Activated CD8-positive, alpha-beta memory T cell treated with anti-CD3 and anti-CD28 coated beads, Interleukin-2, amount 10 ng/mL, durations not matched to agents 7 days and 5 days (primary cell): ENCODE data around the gene TSPAN15. TPM values are rescaled to one million over a fixed set of nuclear protein-coding genes. Genes with fewer than 3 reads are reported as not detected.
"Not testable (repeated sequence)": the region's sequence is repeated elsewhere in the genome, so short reads cannot be mapped to it uniquely, and the experiment has no call there.

Experiments used
- ATAC-seq: fragments of 150-1000 bp; cut with Tn5 transposase; one replicate; pipeline ENCODE4 v1.10.0; 2021; ENCODE audit warnings: moderate library complexity
- CTCF ChIA-PET: fragments of 350-600 bp; sonication (Branson Sonifier 250); formaldehyde crosslinking; loops from one replicate; lab custom pipeline; 2021; ENCODE audit warnings: antibody characterized with exemption; lab: Charles Lee
- DNase-seq: peaks from one replicate; pipeline ENCODE4 v3.0.0-alpha.2; 2020
- H3K27ac Mint-ChIP-seq: one replicate; pipeline ENCODE4 v1.8.0; 2021; ENCODE audit warnings: mild to moderate bottlenecking, mixed read lengths
- H3K27me3 Mint-ChIP-seq: one replicate; pipeline ENCODE4 v1.8.0; 2021; ENCODE audit warnings: mixed read lengths
- H3K36me3 Mint-ChIP-seq: one replicate; pipeline ENCODE4 v1.8.0; 2021; ENCODE audit warnings: mild to moderate bottlenecking, mixed read lengths
- H3K4me1 Mint-ChIP-seq: one replicate; pipeline ENCODE4 v1.8.0; 2021; ENCODE audit warnings: mixed read lengths
- H3K4me3 Mint-ChIP-seq: one replicate; pipeline ENCODE4 v1.8.0; 2021; ENCODE audit warnings: mild to moderate bottlenecking, moderate library complexity, mixed read lengths
- H3K9me3 Mint-ChIP-seq: one replicate; pipeline ENCODE4 v1.8.0; 2022; ENCODE audit warnings: low read depth, mixed read lengths
- total RNA-seq, 2 experiments: library from RNA; stranded (reverse); gene quantifications; one replicate each; pipeline ENCODE4 v1.2.3, GENCODE V29; 2021

TSPAN15 gene
- total RNA-seq, 2 experiments from 2014 or later, result 2.5 to 4.2 TPM

- DNase-seq, result no peak
- no peaks in the 10 kb centered on the region for H3K36me3 Mint-ChIP-seq
- no peaks in the 10 kb centered on the region for H3K9me3 Mint-ChIP-seq
- no peak overlapping the region for H3K27ac Mint-ChIP-seq
- peaks cover 3% of the 10 kb centered on the region for H3K27me3 Mint-ChIP-seq
- no peak overlapping the region for H3K4me3 Mint-ChIP-seq
- ATAC-seq, result no peak
- H3K4me1 Mint-ChIP-seq, result no peaks in the 10 kb centered on the region
- CTCF ChIA-PET, result interaction anchor here (1.0 kb wide), 1 partner anchor 36 kb away, joined by 3 read pairs; no protein-coding TSS in a partner anchor
Measured at GRCh38 chr10:69479240-69480067, 28.2 kb downstream of the TSPAN15 start.

- peaks cover 3% of the 10 kb centered on the region for H3K27me3 Mint-ChIP-seq
- CTCF ChIA-PET, result no interaction called here
- H3K4me1 Mint-ChIP-seq, result no peaks in the 10 kb centered on the region
- no peaks in the 10 kb centered on the region for H3K36me3 Mint-ChIP-seq
- no peak overlapping the region for H3K4me3 Mint-ChIP-seq
- ATAC-seq (no peak), DNase-seq (no peak)
- H3K27ac Mint-ChIP-seq, result no peak overlapping the region
- H3K9me3 Mint-ChIP-seq, result no peaks in the 10 kb centered on the region
Measured at GRCh38 chr10:69480068-69480412, 28.8 kb downstream of the TSPAN15 start.

GRCh38 chr10:69481305-69481704, 30.0 kb downstream of the TSPAN15 start:
- Mint-ChIP-seq H3K27ac (no peak overlapping the region), H3K4me1 (no peaks in the 10 kb centered on the region), H3K36me3 (no peaks in the 10 kb centered on the region), H3K9me3 (no peaks in the 10 kb centered on the region), H3K4me3 (no peak overlapping the region), H3K27me3 (no peaks in the 10 kb centered on the region)
- ATAC-seq (no peak), DNase-seq (no peak)
- CTCF ChIA-PET, result interaction anchor here (1.1 kb wide), 1 partner anchor 10 kb away, joined by 4 read pairs; no protein-coding TSS in a partner anchor

GRCh38 chr10:69481811-69482524, 30.7 kb downstream of the TSPAN15 start:
- Mint-ChIP-seq H3K27me3 (no peaks in the 10 kb centered on the region), H3K9me3 (no peaks in the 10 kb centered on the region), H3K4me1 (no peaks in the 10 kb centered on the region), H3K27ac (no peak overlapping the region), H3K36me3 (no peaks in the 10 kb centered on the region), H3K4me3 (no peak overlapping the region)
- CTCF ChIA-PET, result interaction anchor here (1.1 kb wide), 1 partner anchor 9 kb away, joined by 4 read pairs; no protein-coding TSS in a partner anchor
- no peak for ATAC-seq
- DNase-seq, result no peak

GRCh38 chr10:69483963-69484362, 32.7 kb downstream of the TSPAN15 start:
- Mint-ChIP-seq H3K27me3 (peaks cover 4% of the 10 kb centered on the region), H3K9me3 (peaks cover 5% of the 10 kb centered on the region), H3K4me3 (no peak overlapping the region), H3K4me1 (no peaks in the 10 kb centered on the region), H3K36me3 (peaks cover 3% of the 10 kb centered on the region), H3K27ac (no peak overlapping the region)
- CTCF ChIA-PET, result interaction anchor here (1.3 to 1.5 kb wide), 2 partner anchors 32 to 76 kb away, joined by 3 to 4 read pairs; no protein-coding TSS in a partner anchor
- no peak for ATAC-seq
- no peak for DNase-seq

- Mint-ChIP-seq H3K4me3 (no peak overlapping the region), H3K36me3 (peaks cover 3% of the 10 kb centered on the region), H3K27ac (no peak overlapping the region), H3K27me3 (peaks cover 4% of the 10 kb centered on the region), H3K4me1 (no peaks in the 10 kb centered on the region), H3K9me3 (peaks cover 5% of the 10 kb centered on the region)
- no peak for DNase-seq
- CTCF ChIA-PET, result interaction anchor here (1.3 kb wide), 1 partner anchor 31 kb away, joined by 4 read pairs; no protein-coding TSS in a partner anchor
- ATAC-seq, result no peak
Measured at GRCh38 chr10:69484736-69485135, 33.5 kb downstream of the TSPAN15 start.

- ATAC-seq (no peak), DNase-seq (no peak)
- peaks cover 5% of the 10 kb centered on the region for H3K9me3 Mint-ChIP-seq
- H3K36me3 Mint-ChIP-seq, result peaks cover 3% of the 10 kb centered on the region
- CTCF ChIA-PET, result interaction anchor here (1.2 kb wide), 1 partner anchor 20 kb away, joined by 3 read pairs; no protein-coding TSS in a partner anchor
- peaks cover 4% of the 10 kb centered on the region for H3K27me3 Mint-ChIP-seq
- H3K4me1 Mint-ChIP-seq, result no peaks in the 10 kb centered on the region
- H3K4me3 Mint-ChIP-seq, result no peak overlapping the region
- no peak overlapping the region for H3K27ac Mint-ChIP-seq
Measured at GRCh38 chr10:69486922-69487730, 35.9 kb downstream of the TSPAN15 start.

GRCh38 chr10:69488149-69488844, 37.0 kb downstream of the TSPAN15 start:
- H3K9me3 Mint-ChIP-seq, H3K27me3 Mint-ChIP-seq, H3K4me1 Mint-ChIP-seq, ATAC-seq, H3K36me3 Mint-ChIP-seq, H3K27ac Mint-ChIP-seq, DNase-seq, H3K4me3 Mint-ChIP-seq, CTCF ChIA-PET: not testable (repeated sequence)

GRCh38 chr10:69488856-69489255, 37.6 kb downstream of the TSPAN15 start:
- H3K27ac Mint-ChIP-seq, DNase-seq, ATAC-seq, H3K4me3 Mint-ChIP-seq, H3K9me3 Mint-ChIP-seq, H3K4me1 Mint-ChIP-seq, CTCF ChIA-PET, H3K27me3 Mint-ChIP-seq, H3K36me3 Mint-ChIP-seq: not testable (repeated sequence)

GRCh38 chr10:69489506-69490090, 38.3 kb downstream of the TSPAN15 start:
- Mint-ChIP-seq H3K4me3 (no peak overlapping the region), H3K4me1 (no peaks in the 10 kb centered on the region), H3K36me3 (peaks cover 3% of the 10 kb centered on the region), H3K27me3 (peaks cover 4% of the 10 kb centered on the region), H3K9me3 (peaks cover 5% of the 10 kb centered on the region), H3K27ac (no peak overlapping the region)
- no peak for DNase-seq
- CTCF ChIA-PET, result interaction anchor here (1.5 kb wide), 1 partner anchor 18 kb away, joined by 4 read pairs; no protein-coding TSS in a partner anchor
- no peak for ATAC-seq

GRCh38 chr10:69490876-69491275, 39.6 kb downstream of the TSPAN15 start:
- CTCF ChIA-PET, result interaction anchor here (1.2 to 1.5 kb wide), 4 partner anchors 9 to 625 kb away, joined by 3 to 4 read pairs (median 4); no protein-coding TSS in a partner anchor
- DNase-seq, result no peak
- no peak overlapping the region for H3K4me3 Mint-ChIP-seq
- H3K9me3 Mint-ChIP-seq, result peaks cover 5% of the 10 kb centered on the region
- no peak overlapping the region for H3K27ac Mint-ChIP-seq
- H3K36me3 Mint-ChIP-seq, result peaks cover 3% of the 10 kb centered on the region
- ATAC-seq, result no peak
- H3K4me1 Mint-ChIP-seq, result no peaks in the 10 kb centered on the region
- H3K27me3 Mint-ChIP-seq, result peaks cover 4% of the 10 kb centered on the region

- peaks cover 4% of the 10 kb centered on the region for H3K27me3 Mint-ChIP-seq
- H3K4me3 Mint-ChIP-seq, result no peak overlapping the region
- ATAC-seq (no peak), DNase-seq (no peak)
- H3K9me3 Mint-ChIP-seq, result peaks cover 5% of the 10 kb centered on the region
- H3K27ac Mint-ChIP-seq, result no peak overlapping the region
- no peaks in the 10 kb centered on the region for H3K4me1 Mint-ChIP-seq
- H3K36me3 Mint-ChIP-seq, result peaks cover 3% of the 10 kb centered on the region
- CTCF ChIA-PET, result interaction anchor here (1.2 to 2.0 kb wide), 4 partner anchors 10 to 625 kb away, joined by 3 to 8 read pairs (median 4); no protein-coding TSS in a partner anchor
Measured at GRCh38 chr10:69491611-69492010, 40.3 kb downstream of the TSPAN15 start.
